Erythroblast (primary cell): ENCODE data around the gene SPTLC2.

ENCODE experiments used
- GATA1 ChIP-seq: IDR thresholded peaks from 2 replicates; pipeline ENCODE4 v1.6.1; 2011; ENCODE audit warnings: low read depth, mild to moderate bottlenecking, control low read depth, low read length, moderate library complexity
- POLR2A ChIP-seq: IDR thresholded peaks from 2 replicates; pipeline ENCODE4 v1.6.1; 2011; ENCODE audit warnings: mild to moderate bottlenecking, low read length

- no peak for TF ChIP-seq POLR2A
- no peak for TF ChIP-seq GATA1
Measured at GRCh38 chr14:77570706-77571268, 45.6 kb downstream of the SPTLC2 start.
